DND-41 (cell line): Measurements from ENCODE around the gene ME3.

Source experiments
- CTCF ChIP-seq: IDR thresholded peaks from 2 replicates; pipeline ENCODE4 v1.5.1; 2012; ENCODE audit warnings: borderline replicate concordance, low read length, moderate library complexity, mild to moderate bottlenecking; ENCODE audit not compliant: poor library complexity, severe bottlenecking; ENCODE audit errors: extremely low read depth
- EZH2 ChIP-seq: IDR thresholded peaks from 3 replicates; pipeline ENCODE4 v1.6.1; 2012; ENCODE audit warnings: borderline replicate concordance, low read depth, mild to moderate bottlenecking, moderate library complexity, low read length, inconsistent platforms; ENCODE audit not compliant: severe bottlenecking

- TF ChIP-seq CTCF (no peak), EZH2 (no peak)
Observed at GRCh38 chr11:86704710-86705109, 32.3 kb upstream of the ME3 start.
